ENCODE data around the gene CATSPERB.
"Not testable (repeated sequence)": the region's sequence is repeated elsewhere in the genome, so short reads cannot be mapped to it uniquely, and the experiment has no call there.

CATSPERB gene

GRCh38 chr14:91731018-91731417, 868 bp downstream of the CATSPERB start:
- no peak for DNase-seq

DNA sequence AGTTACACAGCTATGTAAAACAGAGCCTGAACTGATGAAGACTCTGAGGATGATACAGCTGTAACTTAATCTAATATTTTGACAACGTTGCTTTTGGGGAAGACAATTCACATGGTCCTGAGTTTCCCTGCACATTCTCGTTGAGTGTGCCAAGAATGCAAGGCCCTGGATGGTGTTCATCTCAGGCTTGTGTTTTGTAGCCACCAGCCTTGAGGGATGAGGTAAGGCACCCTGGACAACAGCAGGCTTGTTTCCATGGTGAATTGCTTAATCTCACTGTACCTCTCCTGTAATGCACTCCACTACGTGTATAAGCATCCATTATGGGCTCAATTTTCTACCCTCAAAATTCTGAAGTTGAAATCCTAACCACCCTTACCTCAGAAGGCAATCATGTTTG, 2.1 kb downstream of the CATSPERB start:
- DNase-seq: no peak

DNA sequence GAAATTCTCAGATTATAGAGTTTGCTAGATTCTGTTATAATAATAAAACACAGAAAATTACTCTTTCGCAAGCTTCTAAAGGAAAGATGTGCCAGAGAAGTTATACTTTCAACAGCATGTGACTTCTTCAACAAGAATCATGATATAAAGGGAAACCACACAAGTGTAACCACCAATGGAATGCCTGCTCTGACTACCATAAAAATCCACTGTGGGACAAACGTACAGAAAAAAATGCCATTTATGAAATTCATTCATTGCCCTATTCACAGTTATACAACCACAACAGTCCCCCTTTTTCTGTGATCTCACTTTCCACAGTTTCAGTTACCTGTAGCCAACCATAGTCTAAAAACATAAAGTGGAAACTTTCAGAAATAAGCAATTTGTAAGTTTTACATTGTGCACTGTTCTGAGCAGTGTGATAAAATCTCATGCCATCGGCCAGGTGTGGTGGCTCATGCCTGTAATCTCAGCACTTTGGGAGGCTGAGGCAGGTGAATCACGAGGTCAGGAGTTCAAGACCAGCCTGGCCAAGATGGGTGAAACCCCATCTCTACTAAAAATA, 3.2 kb downstream of the CATSPERB start:
- DNase-seq: peak; percentile 7

DNA sequence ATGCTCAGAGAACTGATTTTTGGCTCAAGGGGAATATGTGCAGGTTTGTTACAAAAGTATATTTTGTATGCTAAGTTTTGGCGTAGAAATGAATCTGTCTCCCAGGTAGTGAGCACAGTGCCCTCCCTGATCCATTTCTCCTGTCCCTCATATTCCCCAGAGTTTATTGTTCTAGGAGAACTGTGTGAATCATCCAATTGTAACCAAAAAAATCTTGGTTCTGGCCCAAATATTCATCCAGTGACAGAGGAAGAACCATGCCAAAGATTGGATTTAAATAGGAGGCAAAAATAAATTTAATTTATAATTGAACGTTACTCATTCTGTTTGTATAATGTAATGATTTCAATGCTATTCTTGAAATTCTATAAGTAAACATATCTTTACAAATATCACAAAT, 4.8 kb downstream of the CATSPERB start:
- no peak for DNase-seq

- DNase-seq: no peak
Observed at GRCh38 chr14:91723501-91723900, 8.4 kb downstream of the CATSPERB start.

DNA sequence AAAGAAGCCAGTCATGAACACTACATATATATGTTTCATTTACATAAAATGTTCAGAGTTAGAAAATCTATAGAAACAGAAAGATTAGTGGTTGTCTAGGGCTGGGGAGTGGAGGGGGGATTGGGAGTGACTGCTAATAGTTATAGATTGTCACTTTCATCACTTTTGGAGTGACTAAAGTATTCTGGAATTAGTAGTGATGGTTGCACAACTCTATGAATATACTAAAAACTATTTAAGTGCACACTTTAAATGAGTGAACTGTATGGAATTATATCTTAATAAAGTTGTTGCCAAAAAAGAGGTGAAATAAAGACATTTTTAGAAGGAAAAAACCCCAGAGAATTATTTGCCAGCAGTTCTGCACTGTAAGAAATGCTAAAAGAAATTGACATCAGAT, 9.5 kb downstream of the CATSPERB start:
- no peak for DNase-seq

DNA sequence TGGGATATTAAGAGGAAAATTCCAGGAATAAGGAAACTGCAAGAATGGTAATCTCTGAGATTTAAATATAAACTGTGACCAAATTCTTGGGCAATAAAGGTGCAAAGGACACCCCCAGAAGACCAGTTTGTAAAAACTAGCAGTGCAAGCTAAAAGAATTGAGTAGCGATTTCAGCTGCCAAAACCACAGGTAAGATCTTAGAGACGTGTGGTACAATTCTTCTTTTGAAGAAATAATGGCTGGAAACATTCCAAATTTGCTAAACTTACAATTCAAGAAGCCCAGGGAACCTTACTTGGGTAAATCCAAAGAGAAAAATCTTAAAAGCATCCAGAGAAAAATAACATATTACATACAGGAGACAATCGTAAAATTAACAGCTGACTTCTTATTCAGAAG, 12.0 kb downstream of the CATSPERB start:
- no peak for DNase-seq

DNA sequence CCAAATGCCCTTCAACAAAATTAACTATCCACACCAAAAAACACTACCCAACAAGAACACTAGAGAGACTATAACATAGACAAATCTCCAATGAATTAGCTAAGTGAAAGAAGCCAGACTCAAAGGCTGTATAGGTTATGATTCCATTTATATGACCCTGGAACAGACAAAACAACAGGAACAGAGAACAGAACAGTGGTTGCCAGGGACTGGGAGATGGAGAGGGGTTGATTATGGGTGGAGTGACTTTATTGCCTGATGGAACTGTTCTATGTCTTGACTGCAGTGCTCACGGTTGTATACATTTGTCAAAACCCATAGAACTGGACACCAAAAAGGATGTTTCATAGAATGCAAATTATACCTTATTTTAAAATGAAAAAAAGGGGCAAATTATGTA, 14.9 kb downstream of the CATSPERB start:
- no peak for DNase-seq

DNA sequence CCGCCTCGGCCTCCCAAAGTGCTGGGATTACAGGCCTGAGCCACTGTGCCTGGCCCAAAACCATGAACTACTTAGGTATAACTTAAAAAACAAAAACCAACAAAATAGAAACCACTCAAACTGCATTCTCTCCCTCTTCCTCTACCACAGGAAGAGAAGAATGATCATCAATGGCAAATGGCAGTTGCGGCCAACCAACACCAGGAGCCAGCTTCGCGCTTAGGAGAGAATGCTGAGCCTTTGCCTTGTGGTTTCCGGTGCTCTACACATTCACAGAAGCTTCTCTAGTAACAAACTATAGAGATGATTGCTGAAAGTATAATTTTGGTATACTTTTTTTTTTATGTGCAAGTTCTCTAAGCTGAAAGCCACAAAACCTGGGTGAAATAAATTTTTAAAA, 17.1 kb downstream of the CATSPERB start:
- DNase-seq: peak; percentile 23

GRCh38 chr14:91708795-91709194, 23.1 kb downstream of the CATSPERB start:
- DNase-seq: no peak

- no peak for DNase-seq
Observed at GRCh38 chr14:91706996-91707395, 24.9 kb downstream of the CATSPERB start.

GRCh38 chr14:91694643-91695042, 37.2 kb downstream of the CATSPERB start:
- no peak for DNase-seq

DNA sequence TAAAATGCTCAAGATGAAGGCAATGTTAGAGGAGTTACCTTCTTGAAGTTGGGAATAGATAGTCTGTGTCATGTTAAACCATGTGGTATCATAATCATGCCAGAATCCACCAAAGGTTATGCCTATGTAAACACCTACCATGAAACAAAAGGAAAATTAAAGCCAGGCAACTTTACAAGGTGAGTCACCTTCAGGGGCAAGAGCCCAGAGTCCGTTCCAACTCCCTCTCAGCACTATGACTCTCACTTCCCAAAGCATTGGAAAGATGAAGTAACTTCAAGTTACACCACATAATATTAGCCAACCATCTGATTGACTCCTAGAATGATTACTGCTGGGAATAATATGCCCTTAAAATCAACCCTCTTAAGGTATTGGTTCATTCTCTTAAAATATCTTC, 38.5 kb downstream of the CATSPERB start:
- DNase-seq: no peak

DNA sequence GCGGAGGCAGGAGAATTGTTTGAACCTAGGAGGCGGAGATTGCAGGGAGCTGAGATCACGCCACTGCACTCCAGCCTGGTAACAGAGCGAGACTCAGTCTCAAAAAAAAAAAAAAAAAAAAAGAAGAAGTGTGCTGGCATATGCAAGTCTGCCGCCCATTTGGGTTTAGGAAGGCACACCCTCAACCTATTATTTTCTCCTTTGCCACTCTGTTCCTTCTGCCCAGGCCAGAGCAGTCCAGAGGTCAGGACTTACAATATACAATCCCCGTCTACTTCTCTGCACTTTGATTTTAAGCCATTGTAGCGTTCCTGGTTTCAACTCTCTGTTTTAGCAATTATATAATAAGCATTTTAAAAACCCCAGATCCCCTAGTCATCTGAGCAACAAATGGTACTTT, 39.8 kb downstream of the CATSPERB start:
- DNase-seq: no peak

DNA sequence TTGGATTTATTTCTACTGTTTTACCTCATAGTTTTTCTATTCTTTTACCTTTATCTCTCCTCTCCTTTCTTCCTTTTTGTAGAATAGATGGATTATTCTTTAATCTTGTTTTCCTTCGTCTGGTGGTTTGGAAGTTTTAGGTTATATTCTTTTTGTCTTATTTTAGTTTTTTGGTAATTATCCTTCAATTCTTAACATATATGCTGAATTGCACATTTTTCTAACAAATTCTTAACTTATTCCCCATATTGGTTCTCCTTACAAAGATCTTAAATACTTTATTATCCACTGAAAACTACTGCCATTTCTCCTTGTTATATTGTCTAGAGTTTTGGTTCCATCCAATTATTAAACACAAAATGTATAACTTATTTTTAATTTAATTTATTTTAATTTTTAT, 42.3 kb downstream of the CATSPERB start:
- DNase-seq: no peak

DNA sequence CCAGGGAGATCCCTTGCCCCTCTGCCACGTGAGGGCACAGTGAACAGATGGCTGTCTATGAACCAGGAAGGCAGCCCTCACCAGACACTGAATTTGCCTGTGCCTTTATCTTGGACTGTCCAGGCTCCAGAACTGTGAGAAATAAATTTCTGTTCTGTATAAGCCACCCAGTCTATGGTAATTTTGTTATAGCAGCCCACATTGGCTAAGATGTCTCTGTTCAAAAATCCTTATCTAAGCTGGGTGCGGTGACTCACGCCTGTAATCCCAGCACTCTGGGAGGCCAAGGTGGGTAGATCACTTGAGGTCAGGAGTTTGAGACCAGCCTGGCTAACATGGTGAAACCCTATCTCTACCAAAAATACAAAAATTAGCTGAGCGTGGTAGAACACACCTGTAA, 44.5 kb downstream of the CATSPERB start:
- DNase-seq: not testable (repeated sequence)

- DNase-seq: no peak
Observed at GRCh38 chr14:91685600-91685999, 46.3 kb downstream of the CATSPERB start.

DNA sequence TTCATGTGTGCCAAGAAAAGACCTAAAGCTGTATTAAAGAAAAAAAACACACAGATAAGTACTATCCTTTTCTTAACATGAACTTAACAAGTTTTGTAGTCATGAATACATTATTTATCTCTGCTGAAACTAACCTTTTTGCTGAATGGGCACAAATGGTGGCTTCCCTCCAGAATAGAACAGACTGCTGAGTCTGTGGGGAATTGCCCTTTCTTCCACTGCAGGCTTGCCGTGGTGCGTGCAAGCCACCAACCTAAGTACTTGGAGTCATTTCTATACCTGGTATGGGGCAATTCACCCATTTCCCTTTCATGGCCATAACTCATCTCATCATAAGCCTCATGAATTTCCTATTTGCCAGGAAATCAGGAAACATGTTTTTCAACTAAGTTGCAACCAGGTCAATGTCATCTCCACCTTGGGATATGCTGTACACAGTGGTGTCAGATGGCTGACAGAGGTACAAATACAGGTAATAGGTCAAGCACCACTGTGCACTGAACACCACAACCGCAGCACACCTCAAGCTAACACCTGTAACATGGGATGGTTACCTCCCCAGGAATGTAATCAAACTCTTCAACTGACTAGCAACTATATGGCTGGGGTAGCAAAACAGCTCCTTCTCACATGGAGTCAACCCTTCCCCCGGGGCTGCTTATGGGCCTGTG, 49.9 kb downstream of the CATSPERB start:
- DNase-seq: peak; percentile 11

- no peak for DNase-seq
Observed at GRCh38 chr14:91681118-91681517, 50.8 kb downstream of the CATSPERB start.

DNA sequence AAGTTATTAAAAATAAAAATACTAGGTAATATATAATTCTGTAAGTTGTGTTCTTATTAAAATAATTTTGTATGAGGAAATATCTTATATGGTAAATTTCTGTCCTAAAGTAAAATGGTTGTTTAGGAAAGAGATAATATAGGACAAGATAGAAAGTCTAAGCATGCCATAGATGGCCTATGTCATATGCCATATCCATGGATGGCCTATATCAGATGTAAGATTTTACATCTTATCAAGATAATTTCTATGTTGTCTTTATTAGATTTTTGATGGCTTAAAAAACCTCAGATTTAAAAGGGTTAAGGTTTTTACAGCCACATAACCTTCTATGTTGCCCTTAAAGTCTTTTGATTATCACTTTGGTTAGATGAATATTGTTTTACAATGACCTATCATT, 52.6 kb downstream of the CATSPERB start:
- no peak for DNase-seq

DNA sequence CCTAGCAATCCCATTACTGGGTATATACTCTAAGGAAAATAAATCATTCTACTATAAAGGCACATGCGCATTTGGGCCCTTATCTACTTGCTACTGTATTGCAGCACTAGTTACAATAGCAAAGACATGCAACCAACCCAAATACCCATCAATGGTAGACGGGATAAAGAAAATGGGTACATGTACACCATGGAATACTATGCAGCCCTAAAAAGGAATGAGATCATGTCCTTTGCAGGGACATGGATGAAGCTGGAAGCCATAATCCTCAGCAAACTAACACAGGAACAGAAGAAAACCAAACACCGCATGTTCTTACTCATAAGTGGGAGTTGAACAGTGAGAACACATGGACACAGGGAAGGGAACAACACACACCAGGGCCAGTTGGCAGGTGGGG, 54.2 kb downstream of the CATSPERB start:
- not testable (repeated sequence) for DNase-seq

DNA sequence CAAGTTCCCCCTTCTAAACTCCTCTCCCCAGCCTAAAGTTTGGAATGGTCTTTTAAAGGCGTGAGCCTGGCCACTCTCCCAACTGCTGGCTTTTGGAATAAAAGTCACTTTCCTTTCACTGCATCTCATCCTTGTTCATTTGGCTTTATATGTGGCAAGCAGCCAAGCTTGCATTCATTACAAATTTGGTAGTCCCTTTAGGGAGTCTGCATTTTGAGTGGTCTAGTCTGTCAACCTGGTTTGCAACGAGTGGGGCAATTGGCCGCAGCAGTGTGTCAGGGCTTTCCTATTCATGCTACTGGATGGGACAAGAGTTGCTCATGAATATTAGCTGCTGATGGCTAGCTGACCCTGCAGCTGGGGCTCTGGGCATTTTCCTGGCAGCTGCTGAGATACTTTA, 57.0 kb downstream of the CATSPERB start:
- no peak for DNase-seq

GRCh38 chr14:91669867-91670266, 62.0 kb downstream of the CATSPERB start:
- no peak for DNase-seq

DNA sequence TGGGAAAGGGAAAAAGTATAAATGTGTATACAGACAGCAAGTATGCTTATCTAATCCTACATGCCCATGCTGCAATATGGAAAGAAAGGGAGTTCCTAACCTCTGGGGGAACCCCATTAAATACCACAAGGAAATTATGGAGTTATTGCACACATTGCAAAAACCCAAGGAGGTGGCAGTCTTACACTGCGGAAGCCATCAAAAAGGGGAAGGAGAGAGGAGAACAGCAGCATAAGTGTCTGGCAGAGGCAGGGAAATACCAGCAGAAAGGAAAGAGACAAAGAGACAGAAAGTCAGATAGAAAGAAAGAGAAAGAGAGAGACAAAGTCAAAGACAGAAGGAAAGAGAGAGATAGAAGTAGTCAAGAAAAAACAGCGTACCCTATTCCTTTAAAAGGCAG, 64.8 kb downstream of the CATSPERB start:
- not testable (repeated sequence) for DNase-seq

DNA sequence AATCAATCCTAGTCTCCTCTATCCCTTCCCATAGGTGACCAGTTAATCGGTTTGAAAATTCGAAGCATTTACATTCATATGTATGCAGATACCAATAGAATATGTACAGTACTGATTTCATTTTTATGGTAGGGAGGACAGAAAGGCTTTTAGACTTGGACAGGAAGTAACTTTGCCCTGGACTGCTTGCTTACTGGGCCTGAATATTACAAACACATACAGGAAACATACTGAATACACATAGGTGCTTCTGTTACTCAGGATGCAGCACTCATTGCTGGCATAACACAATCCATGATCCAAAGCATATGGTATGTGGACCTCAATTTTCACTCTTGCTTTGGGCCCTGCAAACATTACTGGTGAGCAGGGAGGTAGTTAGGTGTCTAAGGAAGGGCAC, 71.1 kb downstream of the CATSPERB start:
- DNase-seq: no peak
